ENCODE results near the gene TLN1.

- TF ChIP-seq HMGXB4 (CRISPR knock-in tag; IDR thresholded peaks at IDR 0.05) (peak; percentile 61), ZNF232 (CRISPR knock-in tag; IDR thresholded peaks at IDR 0.05) (no peak), CTCF (IDR thresholded peaks at IDR 0.05) (0 out of 2 replicates have a peak, but pooled peaks have one; percentile 18), ATF6 (CRISPR knock-in tag; IDR thresholded peaks at IDR 0.05) (no peak), IRF2 (CRISPR knock-in tag; IDR thresholded peaks at IDR 0.05; ENCODE audit: borderline replicate concordance, low read depth) (no peak), MAX (CRISPR knock-in tag; IDR thresholded peaks at IDR 0.05) (0 out of 2 replicates have a peak, but pooled peaks have one; percentile 41), MYBL2 (CRISPR knock-in tag; IDR thresholded peaks at IDR 0.05) (no peak), FOXP4 (CRISPR knock-in tag; IDR thresholded peaks at IDR 0.05) (no peak), SMAD4 (CRISPR knock-in tag; IDR thresholded peaks at IDR 0.05) (no peak)
Observed at GRCh38 chr9:35756275-35757225, 24.6 kb upstream of the TLN1 start.

All from WTC11 (cell line).